ENCODE measurements around the gene ATP8A2.

ATP8A2 gene

GRCh38 chr13:25372284-25373081 is 709 bp downstream of the ATP8A2 start:
- H3K9me3 Mint-ChIP-seq (ENCODE audit: low read depth), result no peaks in the 10 kb centered on the region
- peak overlapping the region; percentile 65 for H3K4me3 Mint-ChIP-seq
- H3K4me1 Mint-ChIP-seq (ENCODE audit: low read depth), result peaks cover 10% of the 10 kb centered on the region
- H3K36me3 Mint-ChIP-seq, result no peaks in the 10 kb centered on the region
- no peak overlapping the region for H3K27ac Mint-ChIP-seq
- H3K27me3 Mint-ChIP-seq, result peaks cover 53% of the 10 kb centered on the region

- peaks cover 10% of the 10 kb centered on the region for H3K4me1 Mint-ChIP-seq (ENCODE audit: low read depth)
- H3K4me3 Mint-ChIP-seq, result no peak overlapping the region
- H3K27ac Mint-ChIP-seq, result no peak overlapping the region
- no peaks in the 10 kb centered on the region for H3K36me3 Mint-ChIP-seq
- H3K9me3 Mint-ChIP-seq (ENCODE audit: low read depth), result no peaks in the 10 kb centered on the region
- H3K27me3 Mint-ChIP-seq, result peaks cover 44% of the 10 kb centered on the region
Observed at GRCh38 chr13:25375727-25376358, 4.1 kb downstream of the ATP8A2 start.

GRCh38 chr13:25377244-25377962 is 5.6 kb downstream of the ATP8A2 start:
- Mint-ChIP-seq H3K9me3 (ENCODE audit: low read depth) (no peaks in the 10 kb centered on the region), H3K4me3 (no peak overlapping the region), H3K4me1 (ENCODE audit: low read depth) (peaks cover 7% of the 10 kb centered on the region), H3K27ac (no peak overlapping the region), H3K36me3 (no peaks in the 10 kb centered on the region), H3K27me3 (peaks cover 43% of the 10 kb centered on the region)

GRCh38 chr13:25378528-25378927 is 6.8 kb downstream of the ATP8A2 start:
- Mint-ChIP-seq H3K9me3 (ENCODE audit: low read depth) (no peaks in the 10 kb centered on the region), H3K36me3 (no peaks in the 10 kb centered on the region), H3K27ac (no peak overlapping the region), H3K4me1 (ENCODE audit: low read depth) (peaks cover 1% of the 10 kb centered on the region), H3K27me3 (peaks cover 34% of the 10 kb centered on the region), H3K4me3 (no peak overlapping the region)

- Mint-ChIP-seq H3K4me1 (ENCODE audit: low read depth) (peaks cover 1% of the 10 kb centered on the region), H3K9me3 (ENCODE audit: low read depth) (no peaks in the 10 kb centered on the region), H3K27ac (no peak overlapping the region), H3K27me3 (peaks cover 34% of the 10 kb centered on the region), H3K36me3 (no peaks in the 10 kb centered on the region), H3K4me3 (no peak overlapping the region)
Observed at GRCh38 chr13:25379011-25379410, 7.2 kb downstream of the ATP8A2 start.

- no peaks in the 10 kb centered on the region for H3K36me3 Mint-ChIP-seq
- no peak overlapping the region for H3K27ac Mint-ChIP-seq
- no peaks in the 10 kb centered on the region for H3K9me3 Mint-ChIP-seq (ENCODE audit: low read depth)
- no peak overlapping the region for H3K4me3 Mint-ChIP-seq
- peaks cover under 1% of the 10 kb centered on the region for H3K4me1 Mint-ChIP-seq (ENCODE audit: low read depth)
- peaks cover 31% of the 10 kb centered on the region for H3K27me3 Mint-ChIP-seq
Observed at GRCh38 chr13:25380082-25380481, 8.3 kb downstream of the ATP8A2 start.

- H3K4me1 Mint-ChIP-seq (ENCODE audit: low read depth), result no peaks in the 10 kb centered on the region
- H3K27ac Mint-ChIP-seq, result no peak overlapping the region
- H3K4me3 Mint-ChIP-seq, result no peak overlapping the region
- H3K36me3 Mint-ChIP-seq, result no peaks in the 10 kb centered on the region
- H3K27me3 Mint-ChIP-seq, result peaks cover 29% of the 10 kb centered on the region
- no peaks in the 10 kb centered on the region for H3K9me3 Mint-ChIP-seq (ENCODE audit: low read depth)
Observed at GRCh38 chr13:25380741-25381324, 9.1 kb downstream of the ATP8A2 start.

GRCh38 chr13:25384758-25385410 is 13.1 kb downstream of the ATP8A2 start:
- no peaks in the 10 kb centered on the region for H3K9me3 Mint-ChIP-seq (ENCODE audit: low read depth)
- no peak overlapping the region for H3K27ac Mint-ChIP-seq
- no peaks in the 10 kb centered on the region for H3K36me3 Mint-ChIP-seq
- H3K4me3 Mint-ChIP-seq, result no peak overlapping the region
- H3K27me3 Mint-ChIP-seq, result peaks cover 37% of the 10 kb centered on the region
- H3K4me1 Mint-ChIP-seq (ENCODE audit: low read depth), result no peaks in the 10 kb centered on the region

- H3K27me3 Mint-ChIP-seq, result peaks cover 18% of the 10 kb centered on the region
- H3K9me3 Mint-ChIP-seq (ENCODE audit: low read depth), result no peaks in the 10 kb centered on the region
- no peaks in the 10 kb centered on the region for H3K4me1 Mint-ChIP-seq (ENCODE audit: low read depth)
- no peak overlapping the region for H3K4me3 Mint-ChIP-seq
- no peaks in the 10 kb centered on the region for H3K36me3 Mint-ChIP-seq
- no peak overlapping the region for H3K27ac Mint-ChIP-seq
Observed at GRCh38 chr13:25391932-25392331, 20.2 kb downstream of the ATP8A2 start.

- H3K27ac Mint-ChIP-seq, result no peak overlapping the region
- peaks cover 9% of the 10 kb centered on the region for H3K27me3 Mint-ChIP-seq
- H3K4me1 Mint-ChIP-seq (ENCODE audit: low read depth), result no peaks in the 10 kb centered on the region
- H3K36me3 Mint-ChIP-seq, result no peaks in the 10 kb centered on the region
- H3K9me3 Mint-ChIP-seq (ENCODE audit: low read depth), result no peaks in the 10 kb centered on the region
- H3K4me3 Mint-ChIP-seq, result no peak overlapping the region
Observed at GRCh38 chr13:25394402-25395060, 22.8 kb downstream of the ATP8A2 start.

- Mint-ChIP-seq H3K27ac (no peak overlapping the region), H3K27me3 (peaks cover 14% of the 10 kb centered on the region), H3K4me1 (ENCODE audit: low read depth) (no peaks in the 10 kb centered on the region), H3K4me3 (no peak overlapping the region), H3K9me3 (ENCODE audit: low read depth) (no peaks in the 10 kb centered on the region), H3K36me3 (no peaks in the 10 kb centered on the region)
Observed at GRCh38 chr13:25397763-25398162, 26.0 kb downstream of the ATP8A2 start.

- Mint-ChIP-seq H3K27ac (no peak overlapping the region), H3K27me3 (peaks cover 21% of the 10 kb centered on the region), H3K4me3 (no peak overlapping the region), H3K4me1 (ENCODE audit: low read depth) (no peaks in the 10 kb centered on the region), H3K9me3 (ENCODE audit: low read depth) (no peaks in the 10 kb centered on the region), H3K36me3 (no peaks in the 10 kb centered on the region)
Observed at GRCh38 chr13:25400925-25401324, 29.2 kb downstream of the ATP8A2 start.

- Mint-ChIP-seq H3K27me3 (peaks cover 21% of the 10 kb centered on the region), H3K36me3 (no peaks in the 10 kb centered on the region), H3K4me1 (ENCODE audit: low read depth) (no peaks in the 10 kb centered on the region), H3K9me3 (ENCODE audit: low read depth) (no peaks in the 10 kb centered on the region), H3K4me3 (no peak overlapping the region), H3K27ac (no peak overlapping the region)
Observed at GRCh38 chr13:25401958-25402357, 30.2 kb downstream of the ATP8A2 start.

GRCh38 chr13:25406377-25406776 is 34.6 kb downstream of the ATP8A2 start:
- Mint-ChIP-seq H3K4me1 (ENCODE audit: low read depth) (no peaks in the 10 kb centered on the region), H3K4me3 (no peak overlapping the region), H3K36me3 (no peaks in the 10 kb centered on the region), H3K9me3 (ENCODE audit: low read depth) (no peaks in the 10 kb centered on the region), H3K27ac (no peak overlapping the region), H3K27me3 (peaks cover 13% of the 10 kb centered on the region)

Measured in activated naive CD8-positive, alpha-beta T cell (primary cell).